NB4 (cell line): ENCODE results near the gene ULBP1.

Source experiments
- CTCF ChIP-seq: IDR thresholded peaks from one replicate; pipeline ENCODE4 v1.5.1; 2012; ENCODE audit warnings: low read depth, low read length
- MYC ChIP-seq: IDR thresholded peaks from 2 replicates; pipeline ENCODE4 v1.6.1; 2011; ENCODE audit warnings: low read depth, low read length

DNA sequence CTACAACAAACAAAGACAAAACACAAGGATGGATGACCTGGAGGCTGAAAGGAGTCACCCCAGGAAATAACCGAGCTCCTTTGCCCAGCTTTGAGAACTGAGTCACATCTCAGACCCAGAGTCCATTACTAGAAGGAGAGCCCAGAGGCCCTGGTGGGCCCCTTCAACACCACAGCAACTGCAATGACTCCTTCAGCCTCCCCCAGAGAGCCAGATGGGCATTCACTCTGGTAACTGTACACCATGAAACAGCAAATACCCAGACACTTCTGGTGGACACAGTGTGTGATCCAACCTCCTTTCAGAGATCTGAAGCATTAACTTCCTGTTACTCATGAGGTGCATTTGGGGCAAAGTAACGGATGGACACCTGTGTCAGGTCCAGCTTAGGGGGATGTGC is 39.0 kb downstream of the ULBP1 start:
- TF ChIP-seq MYC = no peak
- TF ChIP-seq CTCF = no peak
